Endometrial microvascular endothelial cells (primary cell): Measurements from ENCODE around the gene DMKN. TPM values are rescaled to one million over a fixed set of nuclear protein-coding genes. Genes with fewer than 3 reads are reported as not detected.

Experiments
- in situ Hi-C: cut with HindIII; loops from 2 replicates; pipeline ENCODE4 v1.10.0; 2017; ENCODE audit warnings: low sequenced_read_pairs, low pct_unique_long_range_greater_than_20kb; ENCODE audit errors: inconsistent ontology term
- total RNA-seq: library from RNA; depleted of rRNA; stranded (reverse); fragments of >200 nt; gene quantifications from one replicate; pipeline ENCODE4 v1.2.3, GENCODE V29; 2015; ENCODE audit errors: inconsistent ontology term

Gene DMKN, protein sequence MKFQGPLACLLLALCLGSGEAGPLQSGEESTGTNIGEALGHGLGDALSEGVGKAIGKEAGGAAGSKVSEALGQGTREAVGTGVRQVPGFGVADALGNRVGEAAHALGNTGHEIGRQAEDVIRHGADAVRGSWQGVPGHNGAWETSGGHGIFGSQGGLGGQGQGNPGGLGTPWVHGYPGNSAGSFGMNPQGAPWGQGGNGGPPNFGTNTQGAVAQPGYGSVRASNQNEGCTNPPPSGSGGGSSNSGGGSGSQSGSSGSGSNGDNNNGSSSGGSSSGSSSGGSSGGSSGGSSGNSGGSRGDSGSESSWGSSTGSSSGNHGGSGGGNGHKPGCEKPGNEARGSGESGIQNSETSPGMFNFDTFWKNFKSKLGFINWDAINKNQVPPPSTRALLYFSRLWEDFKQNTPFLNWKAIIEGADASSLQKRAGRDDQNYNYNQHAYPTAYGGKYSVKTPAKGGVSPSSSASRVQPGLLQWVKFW
- total RNA-seq, result not detected

DNA sequence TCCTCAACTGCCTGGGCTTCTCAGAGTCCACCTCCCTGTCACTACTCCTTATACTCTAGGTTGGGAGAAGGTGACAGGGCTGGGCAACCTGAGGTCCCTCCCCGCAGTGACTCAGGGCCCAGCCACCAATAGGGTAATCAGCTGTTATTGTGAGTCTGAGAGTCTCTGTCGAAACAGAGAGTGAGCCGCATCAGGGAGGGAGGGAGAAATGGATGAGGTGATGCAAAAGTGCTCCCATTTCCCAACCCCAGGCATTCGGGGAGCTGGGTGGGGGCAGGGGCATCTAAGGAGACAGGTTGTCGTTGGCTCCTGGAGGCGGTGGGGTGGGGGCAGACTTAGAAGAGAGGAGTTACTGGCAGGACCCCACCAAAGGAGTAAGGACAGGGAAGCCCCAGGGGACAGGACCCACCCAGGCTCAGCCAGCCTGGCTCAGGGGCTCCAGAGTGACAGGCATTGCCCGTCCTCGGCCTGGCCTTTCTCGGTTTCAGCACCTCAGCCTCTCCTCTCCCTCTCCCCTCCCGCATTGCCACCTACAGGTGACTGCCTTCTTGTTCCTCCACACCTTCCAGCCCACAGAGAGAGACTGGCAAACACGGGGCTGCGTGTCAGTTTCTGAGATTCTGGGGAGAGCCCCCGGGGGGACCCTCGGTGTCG is at the start of gene DMKN:
TSS of gene DMKN (minus strand) at position 22 of the 654 bp plus-strand sequence. CDS start 174 bp downstream, outside the sequence.
- in situ Hi-C loops, result no loop called here

DNA sequence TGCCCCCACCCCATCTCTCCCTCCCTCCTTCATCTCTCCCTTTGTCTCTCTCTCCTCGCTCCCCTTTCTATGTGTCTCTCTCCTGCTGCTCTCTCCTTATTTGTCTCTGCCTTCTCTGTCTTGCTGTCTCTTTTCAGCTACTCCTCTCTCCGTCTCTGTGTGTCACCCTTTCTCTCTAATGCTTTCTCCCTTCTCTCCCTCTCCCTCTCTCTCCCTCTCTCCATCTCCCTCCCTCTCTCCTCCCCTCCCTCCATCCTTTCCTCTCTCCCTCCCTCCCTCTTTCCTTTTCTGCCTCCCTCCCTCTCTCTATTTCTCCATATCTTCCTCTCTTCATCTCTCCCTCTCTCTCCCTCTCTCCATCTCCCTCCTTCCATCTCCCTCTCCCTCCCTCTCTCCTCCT is 49.3 kb upstream of the DMKN start:
- in situ Hi-C loops, result no loop called here

DNA sequence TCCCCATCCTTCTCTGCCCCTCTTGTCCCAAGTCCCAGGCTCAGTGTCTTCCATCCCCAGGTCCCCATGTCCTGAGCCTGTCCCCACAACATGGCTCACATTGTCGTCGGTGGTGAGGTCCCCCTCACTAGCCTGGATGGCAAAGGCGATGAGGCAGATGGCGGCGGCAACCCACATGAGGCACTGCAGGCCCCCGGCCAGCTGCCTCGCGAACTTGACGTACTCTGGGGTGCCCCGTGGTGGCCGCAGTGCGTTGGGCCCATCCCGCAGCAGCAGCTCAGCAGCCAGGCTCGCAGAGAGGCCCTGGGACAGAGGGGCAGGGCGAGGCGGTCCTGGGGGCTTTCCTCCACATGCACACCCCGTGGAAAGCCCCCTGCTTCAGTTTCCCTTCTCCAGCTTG is 48.9 kb upstream of the DMKN start:
- in situ Hi-C loops, result no loop called here

DNA sequence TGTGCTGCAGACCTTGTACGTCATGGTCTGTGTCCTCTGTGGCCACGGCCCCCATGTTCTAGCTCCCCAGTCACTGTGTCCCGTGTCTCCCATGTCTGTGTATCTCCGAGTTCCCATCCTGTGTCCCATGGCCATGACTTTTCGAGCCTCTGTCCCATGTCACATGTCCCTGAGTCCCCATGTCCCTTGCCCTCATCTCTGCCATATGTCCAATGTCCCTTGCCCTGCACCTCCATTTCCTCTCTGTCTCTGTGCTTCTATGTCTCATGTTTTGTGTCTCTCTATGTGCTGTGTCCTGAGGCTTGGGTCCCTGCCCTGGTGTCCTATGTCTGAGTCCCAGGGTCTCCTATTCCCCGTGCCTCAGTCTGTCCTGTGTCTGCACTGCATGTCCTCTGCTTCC is 48.0 kb upstream of the DMKN start:
- in situ Hi-C loops, result no loop called here

DNA sequence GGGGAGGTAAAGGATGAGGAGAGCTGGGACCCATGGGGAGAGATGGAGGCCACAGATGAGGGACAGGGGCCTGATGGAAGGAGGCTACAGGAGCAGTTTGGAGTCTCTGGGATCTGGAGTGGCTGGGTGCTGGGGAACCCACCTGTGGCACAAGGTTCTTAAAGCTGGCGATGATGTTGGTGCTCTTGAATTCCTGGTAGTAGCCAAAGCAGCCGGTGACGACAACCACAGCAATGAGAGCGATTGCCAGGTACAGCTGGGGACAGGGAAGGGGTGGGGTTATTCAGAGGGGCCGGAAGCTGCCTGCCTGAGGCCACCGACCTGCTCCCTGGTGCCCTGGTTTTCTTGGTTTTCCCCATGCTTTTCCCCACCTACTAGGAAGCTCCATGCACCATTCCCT is 47.2 kb upstream of the DMKN start:
- in situ Hi-C loops, result no loop called here

DNA sequence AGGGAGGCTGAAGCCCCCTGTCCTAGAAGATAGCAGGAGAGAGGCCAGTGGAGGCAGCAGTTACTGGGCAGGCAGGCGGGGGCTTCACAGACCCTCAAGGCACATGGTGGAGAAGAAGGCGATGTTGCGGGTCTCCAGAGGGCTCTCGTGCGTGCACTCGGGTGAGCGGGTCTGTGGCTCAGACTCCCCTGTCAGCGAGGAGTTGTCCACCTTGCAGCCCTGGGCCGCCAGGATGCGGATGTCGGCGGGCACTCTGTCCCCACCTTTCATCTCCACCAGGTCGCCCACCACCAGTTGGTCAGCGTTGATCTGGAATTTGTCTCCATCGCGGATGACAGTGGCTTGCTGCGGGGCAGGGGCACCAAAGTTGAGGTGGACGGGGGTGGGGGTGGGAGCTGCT is 46.8 kb upstream of the DMKN start:
- in situ Hi-C loops, result no loop called here

DNA sequence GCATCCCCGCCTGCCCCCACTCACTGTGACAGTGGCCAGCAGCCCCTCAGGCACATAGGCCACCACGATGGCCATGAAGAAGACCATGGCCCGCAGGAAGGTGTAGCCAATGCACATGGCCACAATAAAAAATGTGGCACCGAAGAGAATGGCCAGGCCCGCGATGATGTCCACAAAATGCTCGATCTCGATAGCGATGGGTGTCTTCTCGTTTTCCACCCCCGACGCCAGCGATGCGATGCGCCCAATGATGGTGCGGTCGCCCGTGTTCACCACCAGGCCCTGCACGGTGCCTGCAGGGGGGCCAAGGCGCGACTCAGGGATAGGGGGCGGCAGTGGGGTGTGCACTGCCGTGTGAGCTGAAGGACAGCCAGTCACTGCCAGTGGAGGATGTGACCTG is 46.3 kb upstream of the DMKN start:
- in situ Hi-C loops, result no loop called here

DNA sequence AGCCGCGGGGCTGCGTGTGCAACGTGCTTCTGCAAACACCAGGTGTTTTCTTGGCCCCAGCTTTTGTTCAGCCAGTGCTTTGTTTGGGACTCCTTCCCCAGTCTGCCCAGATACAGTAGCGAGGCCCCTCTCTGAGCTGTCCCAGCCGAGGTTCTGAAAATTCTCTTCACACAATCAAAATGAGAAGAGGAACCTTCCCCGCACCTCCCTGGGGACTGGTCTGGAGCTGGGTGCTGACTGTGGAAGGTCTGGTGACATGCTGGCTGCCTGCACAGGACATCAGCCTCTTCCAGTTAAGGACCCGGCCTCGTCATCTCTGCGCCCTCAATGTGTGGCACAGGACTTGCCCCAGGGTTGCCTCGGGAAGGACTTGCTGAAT is 45.8 kb upstream of the DMKN start:
- in situ Hi-C loops, result no loop called here

DNA sequence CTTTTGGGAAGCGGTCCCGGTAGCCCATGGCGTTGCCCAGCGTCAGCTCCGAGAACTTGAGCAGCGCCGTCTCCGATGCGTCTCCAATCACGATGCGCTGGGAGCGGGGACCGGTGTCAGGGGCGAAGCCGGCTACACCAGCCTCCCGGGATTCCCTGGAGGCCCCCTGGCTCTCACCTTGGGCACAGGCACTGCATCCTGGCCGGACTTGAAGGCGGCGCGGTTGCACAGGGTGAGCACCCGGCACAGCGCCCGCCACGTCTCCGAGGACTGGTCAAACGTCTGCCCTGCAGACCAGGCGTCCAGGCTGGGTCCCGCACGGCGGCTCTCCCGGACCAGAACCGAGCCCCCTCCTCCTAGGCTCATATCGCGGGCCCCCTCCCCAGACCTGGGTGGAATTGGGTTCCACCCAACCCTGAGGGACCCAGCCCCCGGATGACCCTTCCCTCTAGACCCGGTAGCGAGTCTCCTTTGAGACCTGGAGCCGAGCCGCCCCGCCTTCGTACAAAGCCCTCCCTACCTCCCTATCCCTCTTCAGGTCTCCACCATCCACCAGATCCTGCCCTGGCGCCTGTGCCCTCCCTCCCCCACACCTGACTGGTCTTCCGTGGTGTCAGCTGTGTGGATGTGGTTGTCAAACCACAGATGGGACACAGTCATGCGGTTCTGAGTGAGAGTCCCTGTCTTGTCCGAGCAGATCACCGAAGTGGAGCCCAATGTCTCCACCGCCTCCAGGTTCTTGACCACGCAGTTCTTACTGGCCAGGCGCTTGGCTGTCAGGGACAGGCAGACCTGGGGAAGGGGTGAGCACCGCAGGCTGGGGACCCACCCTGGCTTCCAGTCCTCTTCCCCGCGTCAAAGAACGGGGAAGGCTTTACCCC is 45.2 kb upstream of the DMKN start:
- in situ Hi-C loops, result no loop called here

DNA sequence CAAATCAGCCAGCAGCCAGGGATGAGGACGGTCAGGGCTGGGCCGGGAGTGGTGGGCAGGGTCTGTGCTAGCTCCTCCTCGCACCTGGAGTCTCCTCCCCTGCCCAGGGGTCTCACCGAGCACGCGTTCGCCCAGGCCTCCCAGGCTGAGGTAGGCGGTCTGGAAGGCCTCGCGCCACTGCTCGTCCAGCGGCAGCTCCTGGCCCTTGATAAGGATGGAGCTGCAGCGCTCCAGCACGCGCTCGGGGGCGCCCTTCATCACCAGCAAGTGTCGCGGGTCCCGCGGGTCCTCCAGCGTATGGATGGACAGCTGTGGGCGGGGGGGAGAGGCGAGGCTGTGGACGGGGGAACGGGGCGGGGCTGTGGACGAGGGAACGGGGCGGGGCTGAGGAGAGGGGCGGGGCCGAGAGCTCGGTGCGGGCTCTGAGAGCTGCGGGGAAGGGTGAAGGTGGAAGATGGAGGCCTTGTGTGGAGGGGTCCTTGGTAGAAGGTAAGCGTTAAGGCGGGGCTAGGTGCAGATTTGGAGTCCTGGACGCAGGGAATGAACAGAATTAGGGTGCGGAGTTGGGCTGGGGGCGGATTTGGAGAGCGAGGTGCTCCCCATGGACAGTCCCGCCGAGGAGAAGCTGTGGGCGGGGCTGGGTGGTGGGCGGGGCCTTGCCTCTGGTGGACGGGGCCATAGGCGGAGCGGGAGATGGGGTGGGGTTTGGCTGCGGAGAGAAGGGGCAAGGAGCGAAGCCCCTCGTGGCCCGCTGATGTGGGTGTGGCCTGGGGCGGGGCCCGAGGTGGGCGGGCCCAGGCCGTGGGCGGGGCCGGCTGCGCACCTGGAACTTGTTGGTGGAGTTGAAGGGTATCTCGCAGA is 44.3 kb upstream of the DMKN start:
- in situ Hi-C loops, result no loop called here

DNA sequence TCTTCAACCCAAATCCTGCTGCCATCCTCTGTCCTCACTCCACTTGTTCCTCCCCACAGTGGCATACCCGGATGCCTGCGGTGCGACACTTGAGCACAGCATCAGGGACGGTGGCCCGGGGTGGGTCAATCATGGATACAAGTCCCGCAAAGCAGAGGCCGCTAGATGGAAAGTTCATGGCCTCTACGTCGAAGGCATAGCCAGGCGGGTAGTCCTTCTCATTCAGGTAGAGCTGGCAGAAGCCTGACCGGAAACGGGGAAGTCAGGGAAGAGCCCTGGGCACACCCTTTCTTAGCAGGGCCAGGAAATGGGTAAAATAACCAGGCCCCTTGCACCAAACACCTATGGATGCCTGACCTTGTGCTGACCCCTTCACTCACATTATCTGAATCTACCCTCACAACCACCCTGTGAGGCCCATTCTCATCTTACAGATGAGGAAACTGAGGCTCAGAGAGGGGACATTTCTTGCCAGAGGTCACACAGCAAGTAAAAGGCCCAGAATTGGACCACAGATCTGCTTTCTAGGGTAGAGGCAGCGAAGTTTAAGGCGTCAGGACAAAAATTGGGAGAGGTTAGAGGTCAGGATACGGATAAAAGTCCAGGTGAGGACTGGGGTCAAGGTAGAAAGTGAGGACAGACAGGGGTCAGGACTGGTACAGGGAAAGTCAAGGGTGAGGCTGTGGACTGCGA is 43.5 kb upstream of the DMKN start:
- in situ Hi-C loops, result no loop called here

DNA sequence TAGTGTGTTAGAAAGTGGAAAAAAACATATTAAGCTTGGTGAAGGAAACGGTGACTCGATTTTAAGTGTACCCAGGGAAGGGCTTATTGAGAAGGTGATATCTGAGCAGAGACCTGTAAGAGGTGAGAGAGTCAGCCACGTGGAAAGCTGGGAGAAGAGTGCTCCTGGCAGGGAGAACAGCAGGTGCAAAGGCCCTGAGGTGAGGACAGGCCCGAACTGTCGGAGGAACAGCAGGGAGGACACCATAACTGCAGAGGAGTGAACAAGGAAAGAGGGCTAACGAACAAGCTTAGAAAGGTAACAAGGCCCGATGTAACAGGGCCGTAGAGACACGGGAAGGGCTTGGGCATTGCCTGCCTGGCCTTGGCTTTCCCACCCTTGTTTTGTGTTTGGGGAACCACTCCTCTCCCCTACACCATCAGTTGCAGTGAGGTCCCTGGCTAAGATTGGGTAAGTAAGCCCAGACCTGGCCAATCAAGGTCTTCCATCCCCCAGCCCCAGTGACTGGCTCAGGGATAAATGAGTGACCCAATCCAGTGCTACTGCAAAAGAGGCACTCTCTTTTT is 42.7 kb upstream of the DMKN start:
- in situ Hi-C loops, result no loop called here

DNA sequence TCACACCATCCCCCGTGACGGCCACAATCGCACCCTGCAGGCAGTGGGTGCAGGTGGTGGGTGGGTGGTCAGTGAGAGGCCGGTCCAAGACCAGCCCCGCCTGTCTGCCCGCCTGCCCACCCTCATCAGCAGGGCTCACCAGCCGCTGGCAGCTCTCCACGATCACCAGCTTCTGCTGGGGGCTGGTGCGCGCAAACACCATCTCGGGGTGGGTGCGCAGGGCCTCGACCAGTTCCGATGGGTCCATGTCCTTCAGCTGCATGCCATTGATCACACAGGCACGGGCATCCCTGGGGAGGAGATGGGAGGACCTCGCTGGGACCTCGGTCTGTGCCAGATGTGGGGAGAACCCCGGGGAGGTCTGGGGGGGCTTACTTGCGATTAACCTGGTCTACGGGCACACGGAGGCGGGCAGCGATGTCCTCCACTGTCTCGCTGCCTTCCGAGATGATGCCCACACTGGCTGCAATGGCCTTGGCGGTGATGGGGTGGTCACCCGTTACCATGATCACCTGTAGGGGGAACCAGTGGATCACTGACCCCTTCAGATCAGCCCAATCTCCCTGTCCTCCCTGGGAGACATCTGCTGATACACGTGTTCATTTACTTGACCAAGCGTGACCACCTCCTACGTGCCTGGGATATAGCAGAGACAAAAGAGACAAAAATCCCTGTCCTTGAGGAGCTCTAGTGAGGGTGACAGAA is 42.0 kb upstream of the DMKN start:
- in situ Hi-C loops, result no loop called here

DNA sequence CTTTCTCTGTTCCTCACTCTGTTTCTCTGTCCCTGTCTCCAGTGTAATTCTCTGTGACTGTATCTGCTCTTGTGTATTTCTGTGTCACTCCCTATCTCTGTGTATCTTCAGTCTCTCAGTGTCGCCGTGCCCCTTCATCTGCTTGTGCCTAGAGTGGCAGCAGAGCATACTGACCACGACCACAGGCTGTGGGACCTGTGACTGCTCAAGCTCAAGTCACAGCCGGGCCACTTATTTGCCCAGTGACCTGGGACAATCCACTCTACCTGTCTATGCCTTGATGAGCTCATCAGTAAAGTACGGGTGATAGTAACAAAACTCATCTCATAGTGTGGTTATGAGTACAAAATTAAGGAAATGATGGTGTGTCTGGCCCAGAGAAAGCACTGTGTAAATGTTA is 40.6 kb upstream of the DMKN start:
- in situ Hi-C loops, result no loop called here

DNA sequence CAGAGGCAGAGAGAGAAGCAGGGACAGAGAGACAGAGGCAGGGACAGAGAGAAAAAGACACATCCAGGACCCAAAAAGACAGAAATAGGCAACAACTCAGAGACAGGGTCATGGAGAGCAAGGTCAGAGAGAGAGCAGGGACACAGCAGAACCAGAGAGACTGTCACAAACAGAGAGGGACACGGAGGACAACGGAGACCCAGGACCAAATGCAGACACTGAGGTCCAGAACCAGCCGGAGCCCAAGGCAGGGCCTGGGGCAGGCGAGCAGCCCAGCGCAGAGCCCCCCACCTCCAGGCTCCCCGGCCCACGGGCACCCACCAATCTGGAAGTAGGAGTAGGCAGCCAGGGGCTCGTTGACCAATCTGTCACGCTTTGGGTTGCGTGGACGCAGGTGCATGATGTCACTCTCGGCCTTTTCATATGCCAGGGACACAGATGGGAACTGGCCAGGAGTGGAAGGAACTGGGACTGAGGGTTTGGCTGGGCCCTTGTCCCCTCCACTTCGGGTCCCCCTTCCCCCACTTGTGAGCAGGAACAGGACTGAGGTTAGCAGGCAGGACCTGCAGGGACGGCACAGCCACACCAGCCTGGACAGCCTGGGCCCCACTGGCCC is 40.0 kb upstream of the DMKN start:
- in situ Hi-C loops, result no loop called here

DNA sequence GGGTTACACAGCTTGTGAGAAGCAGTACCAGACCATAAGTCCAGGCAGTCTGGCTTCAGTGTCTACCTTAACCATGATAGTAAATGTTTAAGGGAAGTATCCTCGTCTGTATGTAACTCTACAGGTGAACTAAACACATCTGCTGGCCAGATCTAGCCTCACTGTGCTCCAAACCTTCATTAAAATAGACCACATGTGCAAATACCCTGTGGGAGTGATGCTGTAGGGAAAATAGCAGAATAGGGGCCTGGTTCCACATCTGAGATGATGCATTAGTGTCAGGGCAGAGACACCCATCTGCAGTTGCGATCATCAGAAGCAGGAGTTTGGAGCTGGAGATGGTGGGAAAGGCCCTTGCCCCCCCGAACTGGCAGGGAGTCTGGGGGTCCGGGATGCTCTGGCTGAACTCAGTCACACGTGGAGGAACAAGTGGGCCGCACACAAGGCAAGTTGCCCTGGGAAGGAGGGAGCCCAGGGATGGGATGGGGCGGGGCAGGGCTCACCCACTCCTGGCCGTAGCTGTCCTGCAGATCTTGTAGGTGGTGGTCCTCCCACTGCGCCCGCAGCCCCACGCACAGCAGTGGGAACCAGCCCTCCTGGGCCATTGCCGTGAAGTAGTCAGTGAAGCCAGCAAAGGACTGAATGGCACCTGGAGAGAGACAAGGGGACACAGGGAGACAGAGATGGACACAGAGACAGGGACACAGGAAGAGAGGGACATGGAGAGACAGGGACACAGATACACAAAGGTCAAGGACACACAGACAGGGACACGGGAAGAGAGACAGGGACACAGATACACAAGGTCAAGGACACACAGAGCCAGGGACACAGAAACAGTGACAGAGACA is 39.3 kb upstream of the DMKN start:
- in situ Hi-C loops, result no loop called here
